Measurements from ENCODE around the gene S100A1. TPM values are rescaled to one million over a fixed set of nuclear protein-coding genes. Genes with fewer than 3 reads are reported as not detected.

The S100A1 gene
- total and polyA plus RNA-seq, 8 donors: 0.93 to 2.3 (median 1.8) TPM

DNA sequence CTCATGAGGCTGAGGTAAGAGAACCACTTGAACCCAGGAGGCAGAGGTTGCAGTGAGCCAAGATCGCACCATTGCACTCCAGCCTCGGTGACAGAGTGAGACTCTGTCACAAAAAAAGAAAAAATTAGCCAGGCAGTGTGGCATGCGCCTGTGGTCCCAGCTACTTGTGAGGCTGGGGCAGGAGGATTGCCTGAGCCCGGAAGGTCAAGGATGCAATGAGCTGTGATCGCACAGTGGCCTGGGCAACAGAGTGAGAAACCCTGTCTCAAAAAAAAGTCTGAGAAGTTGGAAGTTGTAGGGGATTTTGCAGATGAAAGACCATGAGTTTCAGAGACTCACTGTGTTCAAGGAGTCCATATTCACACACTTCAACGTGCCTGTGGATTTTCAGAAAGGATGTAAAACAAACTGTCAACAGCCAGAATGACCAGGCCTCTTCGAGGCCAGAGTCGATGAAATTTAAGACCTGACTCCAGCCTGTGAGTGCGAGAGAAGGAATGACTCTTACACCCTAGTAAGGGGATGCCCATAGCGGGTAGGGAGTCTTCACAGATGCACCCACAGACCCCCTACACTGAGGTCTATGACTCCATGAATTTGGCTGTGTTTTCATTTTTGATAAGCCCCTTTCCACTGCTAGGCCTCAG is 3.1 kb upstream of the S100A1 start:
- intact Hi-C loops (cut with DNase I): no loop called here
- DNase-seq (peak in 1 of 4 donors; percentile 6), ATAC-seq (no peak)
- Histone ChIP-seq H3K4me1 (peaks cover 0 to 55% of the 10 kb centered on the region in 2 donors), H3K27me3 (peaks cover 0 to 4% of the 10 kb centered on the region in 2 donors), H3K4me3 (no peak overlapping the region), H3K27ac (no peak overlapping the region), H3K9me3 (no peaks in the 10 kb centered on the region), H3K36me3 (no peaks in the 10 kb centered on the region)
- TF ChIP-seq, protein P1, sequence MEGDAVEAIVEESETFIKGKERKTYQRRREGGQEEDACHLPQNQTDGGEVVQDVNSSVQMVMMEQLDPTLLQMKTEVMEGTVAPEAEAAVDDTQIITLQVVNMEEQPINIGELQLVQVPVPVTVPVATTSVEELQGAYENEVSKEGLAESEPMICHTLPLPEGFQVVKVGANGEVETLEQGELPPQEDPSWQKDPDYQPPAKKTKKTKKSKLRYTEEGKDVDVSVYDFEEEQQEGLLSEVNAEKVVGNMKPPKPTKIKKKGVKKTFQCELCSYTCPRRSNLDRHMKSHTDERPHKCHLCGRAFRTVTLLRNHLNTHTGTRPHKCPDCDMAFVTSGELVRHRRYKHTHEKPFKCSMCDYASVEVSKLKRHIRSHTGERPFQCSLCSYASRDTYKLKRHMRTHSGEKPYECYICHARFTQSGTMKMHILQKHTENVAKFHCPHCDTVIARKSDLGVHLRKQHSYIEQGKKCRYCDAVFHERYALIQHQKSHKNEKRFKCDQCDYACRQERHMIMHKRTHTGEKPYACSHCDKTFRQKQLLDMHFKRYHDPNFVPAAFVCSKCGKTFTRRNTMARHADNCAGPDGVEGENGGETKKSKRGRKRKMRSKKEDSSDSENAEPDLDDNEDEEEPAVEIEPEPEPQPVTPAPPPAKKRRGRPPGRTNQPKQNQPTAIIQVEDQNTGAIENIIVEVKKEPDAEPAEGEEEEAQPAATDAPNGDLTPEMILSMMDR (IDR thresholded peaks at IDR 0.05): no peak

DNA sequence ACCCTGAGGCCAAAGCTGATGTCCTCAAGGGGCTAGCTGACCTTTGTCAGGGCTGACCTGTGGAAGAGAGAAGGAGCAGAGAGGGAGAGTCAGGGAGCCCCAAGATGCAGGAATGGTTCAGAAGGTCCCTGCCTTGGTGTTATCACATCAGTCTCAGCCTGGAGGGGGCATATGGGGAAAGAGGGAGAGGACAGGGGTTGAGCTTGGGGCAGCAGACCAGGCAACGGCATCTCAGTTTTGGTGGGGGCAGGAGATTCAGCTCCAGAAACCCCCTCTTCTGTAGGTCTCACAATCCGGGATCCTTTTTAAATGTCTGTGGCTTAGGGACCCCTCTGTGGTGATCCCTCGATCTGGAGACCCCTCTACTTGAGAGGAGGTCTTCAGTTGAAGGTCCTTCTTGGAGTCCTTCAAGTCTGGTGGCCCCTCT is 1.7 kb upstream of the S100A1 start:
- intact Hi-C loops (cut with DNase I): no loop called here
- ATAC-seq: no peak
- H3K4me1 ChIP-seq: peaks cover 0 to 55% of the 10 kb centered on the region in 2 donors
- peak overlapping the region; percentile 85 for H3K27ac ChIP-seq
- H3K36me3 ChIP-seq: no peaks in the 10 kb centered on the region
- TF ChIP-seq, protein P1 (IDR thresholded peaks at IDR 0.05): no peak
- no peaks in the 10 kb centered on the region for H3K9me3 ChIP-seq
- peaks cover 0 to 4% of the 10 kb centered on the region in 2 donors for H3K27me3 ChIP-seq
- peak in 1 of 4 donors; percentile 8 for DNase-seq
- peak overlapping the region; percentile 39 to 43 for H3K4me3 ChIP-seq

DNA sequence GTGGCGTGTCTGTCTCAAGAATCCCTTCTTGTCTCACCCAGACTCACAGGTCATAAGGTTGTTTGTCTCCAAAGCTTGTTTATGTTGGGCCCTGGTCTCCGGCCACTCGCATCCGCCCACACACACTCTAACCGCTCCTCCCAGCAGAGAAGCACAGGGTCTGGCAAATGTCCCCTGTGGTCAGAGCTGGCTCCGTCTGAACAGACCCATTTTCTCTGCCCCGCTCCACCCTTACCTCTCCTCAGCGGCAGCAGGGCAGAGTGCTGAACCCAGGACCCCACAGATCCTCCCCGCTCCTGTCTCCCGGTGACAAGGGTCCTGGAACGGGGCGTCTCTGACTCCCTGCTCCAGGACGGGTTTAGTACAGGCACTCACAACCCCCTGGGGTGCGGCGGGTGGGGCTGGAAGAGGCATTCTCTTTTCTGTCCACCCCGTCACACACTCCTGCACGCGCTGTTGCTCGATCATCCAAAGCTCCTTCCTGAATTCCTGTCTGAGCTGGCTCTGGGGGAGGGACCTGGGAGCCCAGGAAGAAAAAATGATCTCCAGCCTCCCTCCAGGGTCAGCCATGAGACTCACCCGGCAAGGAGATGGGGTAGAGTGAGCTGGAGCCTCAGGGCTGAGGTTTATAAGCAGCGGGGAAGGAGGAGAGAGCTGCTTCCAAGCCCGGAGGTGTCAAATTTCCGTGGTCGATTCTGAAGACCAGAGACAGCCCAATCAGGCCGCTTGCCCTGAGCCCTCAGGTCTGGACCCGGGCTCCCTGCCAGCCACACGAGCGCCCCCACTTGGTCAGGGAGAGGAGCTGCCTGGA is 1.1 kb upstream of the S100A1 start, which contains the start of gene S100A13:
S100A13 (minus strand) TSS at position 602 of the 811 bp plus-strand sequence. CDS start 1,033 bp downstream, outside the sequence.
- peaks cover 0 to 55% of the 10 kb centered on the region in 2 donors for H3K4me1 ChIP-seq
- H3K4me3 ChIP-seq: peak within 1 kb of the TSS; percentile 39 to 43
- TF ChIP-seq, protein P1 (IDR thresholded peaks at IDR 0.05): peak in 1 of 2 donors; percentile 46
- ATAC-seq: peak; percentile 85
- intact Hi-C loops (cut with DNase I): no loop called here
- H3K9me3 ChIP-seq: no peaks in the 10 kb centered on the region
- no peaks in the 10 kb centered on the region for H3K36me3 ChIP-seq
- H3K27ac ChIP-seq: peak within 1 kb of the TSS; percentile 85
- H3K27me3 ChIP-seq: peaks cover 0 to 4% of the 10 kb centered on the region in 2 donors
- DNase-seq: peak in 2 of 4 donors; percentile 82 to 88

DNA sequence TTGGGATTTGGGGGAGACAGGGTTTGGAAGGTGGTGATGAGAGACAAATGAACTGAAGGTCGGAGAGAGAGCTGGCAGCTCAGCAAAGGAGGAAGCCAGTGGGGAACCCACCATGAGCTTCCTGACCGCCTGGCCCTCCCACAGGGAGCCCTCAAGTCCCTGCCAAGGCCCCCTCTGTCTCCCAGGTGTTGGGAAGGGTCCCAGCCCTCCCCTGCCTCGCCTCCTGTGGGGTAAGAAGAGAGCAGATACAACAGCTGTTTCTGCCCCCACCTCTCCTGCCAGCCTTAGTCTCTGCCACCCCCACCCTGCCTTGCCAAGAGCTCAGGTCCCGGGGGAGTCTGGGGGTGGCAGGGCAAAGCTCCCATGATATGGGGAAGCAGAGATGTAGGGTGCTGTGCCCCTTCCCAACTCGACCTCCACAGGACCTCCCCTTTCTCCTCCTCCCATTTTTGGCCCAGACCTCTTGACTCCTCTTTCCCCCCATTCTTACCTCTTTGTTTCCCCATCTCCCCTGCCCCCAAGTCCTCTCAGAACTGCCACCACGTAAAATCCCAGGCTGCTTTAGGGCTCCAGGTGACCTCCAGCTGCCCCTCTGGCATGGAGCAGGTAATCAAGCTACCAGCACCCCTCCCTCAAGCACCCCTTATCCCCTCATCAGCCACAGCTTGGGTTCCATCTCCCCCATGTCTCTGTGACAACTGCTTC is 556 bp downstream of the S100A1 start:
- intact Hi-C loops (cut with DNase I): no loop called here
- Histone ChIP-seq H3K27me3 (peaks cover 0 to 4% of the 10 kb centered on the region in 2 donors), H3K9me3 (no peaks in the 10 kb centered on the region), H3K27ac (no peak overlapping the region), H3K4me3 (no peak overlapping the region), H3K4me1 (peaks cover 0 to 51% of the 10 kb centered on the region in 2 donors), H3K36me3 (no peaks in the 10 kb centered on the region)
- DNase-seq (peak in 1 of 4 donors; percentile 28), ATAC-seq (no peak)
- TF ChIP-seq, protein P1 (IDR thresholded peaks at IDR 0.05): no peak

Data from left lung (tissue), 10 donors.